Loucy (cell line): ENCODE data around the gene SYP.

ENCODE experiments used
- EZH2phosphoT487 ChIP-seq: fragments of 200-600 bp; IDR thresholded peaks from 2 replicates; pipeline ENCODE4 v1.6.1; 2018; ENCODE audit warnings: antibody characterized with exemption, mild to moderate bottlenecking, moderate library complexity, borderline replicate concordance
- TF ChIP-seq, protein P1 (sequence below): fragments of 200-600 bp; sonication (generic); conservative IDR thresholded peaks from 2 replicates; pipeline ENCODE4 v1.5.1; 2014; ENCODE audit warnings: mild to moderate bottlenecking, antibody characterized with exemption, low read length

DNA sequence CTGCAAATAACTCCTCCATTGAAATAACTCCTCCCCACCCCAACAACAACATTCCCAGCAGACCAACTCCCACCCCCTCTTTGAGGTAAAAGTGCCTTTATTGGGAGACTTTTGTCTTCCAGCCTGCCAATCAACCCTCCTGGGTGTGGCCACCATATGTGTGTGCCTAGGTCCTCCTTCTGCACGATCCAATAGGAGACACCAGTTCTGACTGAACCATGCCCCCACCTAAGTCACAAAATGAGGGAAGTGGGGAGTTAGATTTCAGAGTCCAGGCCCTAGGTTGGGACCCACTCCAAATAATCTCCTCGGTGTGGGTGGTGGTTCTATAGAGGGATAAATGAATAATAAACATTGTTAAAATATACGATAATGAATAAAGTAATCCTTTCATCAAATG, 25.3 kb downstream of the SYP start:
- TF ChIP-seq, protein P1, sequence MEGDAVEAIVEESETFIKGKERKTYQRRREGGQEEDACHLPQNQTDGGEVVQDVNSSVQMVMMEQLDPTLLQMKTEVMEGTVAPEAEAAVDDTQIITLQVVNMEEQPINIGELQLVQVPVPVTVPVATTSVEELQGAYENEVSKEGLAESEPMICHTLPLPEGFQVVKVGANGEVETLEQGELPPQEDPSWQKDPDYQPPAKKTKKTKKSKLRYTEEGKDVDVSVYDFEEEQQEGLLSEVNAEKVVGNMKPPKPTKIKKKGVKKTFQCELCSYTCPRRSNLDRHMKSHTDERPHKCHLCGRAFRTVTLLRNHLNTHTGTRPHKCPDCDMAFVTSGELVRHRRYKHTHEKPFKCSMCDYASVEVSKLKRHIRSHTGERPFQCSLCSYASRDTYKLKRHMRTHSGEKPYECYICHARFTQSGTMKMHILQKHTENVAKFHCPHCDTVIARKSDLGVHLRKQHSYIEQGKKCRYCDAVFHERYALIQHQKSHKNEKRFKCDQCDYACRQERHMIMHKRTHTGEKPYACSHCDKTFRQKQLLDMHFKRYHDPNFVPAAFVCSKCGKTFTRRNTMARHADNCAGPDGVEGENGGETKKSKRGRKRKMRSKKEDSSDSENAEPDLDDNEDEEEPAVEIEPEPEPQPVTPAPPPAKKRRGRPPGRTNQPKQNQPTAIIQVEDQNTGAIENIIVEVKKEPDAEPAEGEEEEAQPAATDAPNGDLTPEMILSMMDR = no peak
- TF ChIP-seq EZH2phosphoT487 = no peak
